ENCODE data around the gene SIRT3. TPM values are rescaled to one million over a fixed set of nuclear protein-coding genes. Genes with fewer than 3 reads are reported as not detected.
"Not testable (repeated sequence)": the region's sequence is repeated elsewhere in the genome, so short reads cannot be mapped to it uniquely, and the experiment has no call there.

SIRT3 gene
- total RNA-seq, 2 experiments from 2014 or later = 27.7 to 32.1 TPM

GRCh38 chr11:197741-198235 lies 38.4 kb downstream of the SIRT3 start:
- POLR2A ChIA-PET = interaction anchor here (1.5 kb wide), 1 partner anchor 9 kb away, joined by 7 read pairs; the partner anchor contains the start of gene BET1L
- peaks cover 19% of the 10 kb centered on the region for H3K4me1 Mint-ChIP-seq (ENCODE audit: low read depth)
- H3K36me3 Mint-ChIP-seq (ENCODE audit: low read depth) = peaks cover 7% of the 10 kb centered on the region
- intact Hi-C loops (cut with micrococcal nuclease) = no loop called here
- H3K4me3 Mint-ChIP-seq = no peak overlapping the region
- no peaks in the 10 kb centered on the region for H3K27me3 Mint-ChIP-seq
- no peak for TF ChIP-seq CTCF (IDR thresholded peaks at IDR 0.05)
- H3K27ac Mint-ChIP-seq = no peak overlapping the region
- no peaks in the 10 kb centered on the region for H3K9me3 Mint-ChIP-seq
- CTCF ChIA-PET = interaction anchor here (0.6 kb wide), 1 partner anchor 107 kb away, joined by 3 read pairs; no protein-coding TSS in a partner anchor
- ATAC-seq (no peak), DNase-seq (peak; percentile 1)

GRCh38 chr11:196786-197731 lies 39.1 kb downstream of the SIRT3 start:
- ChIA-PET POLR2A (interaction anchor here (1.5 kb wide), 1 partner anchor 10 kb away, joined by 7 read pairs; the partner anchor contains the start of gene BET1L), CTCF (interaction anchor here (0.6 to 1.2 kb wide), 2 partner anchors 53 to 108 kb away, joined by 3 to 6 read pairs; no protein-coding TSS in a partner anchor)
- no peak overlapping the region for H3K4me3 Mint-ChIP-seq
- DNase-seq = no peak
- no peak overlapping the region for H3K27ac Mint-ChIP-seq
- no peak for TF ChIP-seq CTCF (IDR thresholded peaks at IDR 0.05)
- no peaks in the 10 kb centered on the region for H3K27me3 Mint-ChIP-seq
- no peak for ATAC-seq
- H3K4me1 Mint-ChIP-seq (ENCODE audit: low read depth) = peaks cover 14% of the 10 kb centered on the region
- no peaks in the 10 kb centered on the region for H3K9me3 Mint-ChIP-seq
- H3K36me3 Mint-ChIP-seq (ENCODE audit: low read depth) = peaks cover 3% of the 10 kb centered on the region
- intact Hi-C loops (cut with micrococcal nuclease) = no loop called here

GRCh38 chr11:193481-193880 lies 42.7 kb downstream of the SIRT3 start:
- H3K27ac Mint-ChIP-seq; POLR2A ChIA-PET; CTCF ChIA-PET; H3K4me1 Mint-ChIP-seq (ENCODE audit: low read depth); ATAC-seq; H3K27me3 Mint-ChIP-seq; intact Hi-C loops (cut with micrococcal nuclease); H3K9me3 Mint-ChIP-seq; H3K4me3 Mint-ChIP-seq; H3K36me3 Mint-ChIP-seq (ENCODE audit: low read depth): not testable (repeated sequence)
- DNase-seq = peak; percentile 2

- ATAC-seq; H3K27ac Mint-ChIP-seq; POLR2A ChIA-PET; intact Hi-C loops (cut with micrococcal nuclease); DNase-seq; H3K27me3 Mint-ChIP-seq; CTCF ChIA-PET; H3K9me3 Mint-ChIP-seq; H3K4me3 Mint-ChIP-seq; H3K36me3 Mint-ChIP-seq (ENCODE audit: low read depth); H3K4me1 Mint-ChIP-seq (ENCODE audit: low read depth): not testable (repeated sequence)
Measured at GRCh38 chr11:192674-193128, 43.4 kb downstream of the SIRT3 start, which contains the start of gene SCGB1C1. SCGB1C1 (plus strand) TSS chr11:193078; CDS start chr11:193100, 22 bp downstream.

GRCh38 chr11:191490-192478 lies 44.4 kb downstream of the SIRT3 start:
- H3K27ac Mint-ChIP-seq; intact Hi-C loops (cut with micrococcal nuclease); H3K27me3 Mint-ChIP-seq; H3K36me3 Mint-ChIP-seq (ENCODE audit: low read depth); H3K4me3 Mint-ChIP-seq; CTCF ChIA-PET; DNase-seq; H3K4me1 Mint-ChIP-seq (ENCODE audit: low read depth); H3K9me3 Mint-ChIP-seq; POLR2A ChIA-PET: not testable (repeated sequence)
- peak; percentile 35 for ATAC-seq

- H3K27me3 Mint-ChIP-seq; CTCF ChIA-PET; ATAC-seq; H3K27ac Mint-ChIP-seq; POLR2A ChIA-PET; H3K4me1 Mint-ChIP-seq (ENCODE audit: low read depth); H3K9me3 Mint-ChIP-seq; H3K36me3 Mint-ChIP-seq (ENCODE audit: low read depth); intact Hi-C loops (cut with micrococcal nuclease); H3K4me3 Mint-ChIP-seq: not testable (repeated sequence)
- DNase-seq = peak; percentile 1
Measured at GRCh38 chr11:190546-190945, 45.6 kb downstream of the SIRT3 start.

Data from activated CD8-positive, alpha-beta T cell treated with anti-CD3 and anti-CD28 coated beads for 36 hours (primary cell).